ENCODE results near the gene ZNF446.
"Not testable (repeated sequence)": the region's sequence is repeated elsewhere in the genome, so short reads cannot be mapped to it uniquely, and the experiment has no call there.

The ZNF446 gene

DNA sequence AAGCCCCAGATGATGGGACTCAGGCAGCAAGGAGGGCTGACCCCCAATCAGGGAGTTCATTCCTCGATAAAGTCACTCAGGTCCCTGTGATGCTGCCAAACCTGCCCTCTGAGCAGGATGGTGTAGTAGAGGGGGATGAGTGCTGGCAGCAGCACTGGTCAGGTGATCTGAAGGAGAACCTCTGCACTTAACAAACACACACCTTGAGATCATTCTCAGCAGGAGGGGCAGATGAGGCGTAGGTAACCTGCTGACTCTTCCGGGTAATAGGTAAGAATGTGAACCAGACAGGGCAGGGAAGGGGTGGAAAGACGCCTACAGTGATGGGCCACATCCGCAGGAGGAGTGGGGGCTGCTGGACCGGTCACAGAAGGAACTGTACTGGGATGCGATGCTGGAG is 3.2 kb downstream of the ZNF446 start:
- no peak overlapping the region for H3K4me3 ChIP-seq (ENCODE audit: low read depth in 1 of 2, low read length in 2 of 2)
- no peak overlapping the region for H3K27ac ChIP-seq (ENCODE audit: low read depth, low read length)
- H3K27me3 ChIP-seq (ENCODE audit: control insufficient read depth in 1 of 2, insufficient read depth in 2 of 2, low read length in 2 of 2) = no peaks in the 10 kb centered on the region
- peaks cover 0 to 13% of the 10 kb centered on the region in 2 donors for H3K36me3 ChIP-seq (ENCODE audit: control insufficient read depth in 1 of 2, insufficient read depth in 2 of 2, low read length in 2 of 2)
- no peak overlapping the region for H3K9ac ChIP-seq (ENCODE audit: low read depth in 1 of 2, low read length in 2 of 2)
- H3K4me1 ChIP-seq (ENCODE audit: control insufficient read depth in 1 of 2, insufficient read depth in 2 of 2, low read length in 2 of 2) = peaks cover 14% of the 10 kb centered on the region in 2 donors
- no peaks in the 10 kb centered on the region for H3K9me3 ChIP-seq (ENCODE audit: control insufficient read depth in 1 of 2, low read length in 2 of 2)

GRCh38 chr19:58479736-58480480 is 3.8 kb downstream of the ZNF446 start:
- Histone ChIP-seq H3K4me3 (ENCODE audit: low read depth in 1 of 2, low read length in 2 of 2) (no peak overlapping the region), H3K9me3 (ENCODE audit: control insufficient read depth in 1 of 2, low read length in 2 of 2) (no peaks in the 10 kb centered on the region), H3K9ac (ENCODE audit: low read depth in 1 of 2, low read length in 2 of 2) (no peak overlapping the region), H3K27ac (ENCODE audit: low read depth, low read length) (no peak overlapping the region), H3K27me3 (ENCODE audit: control insufficient read depth in 1 of 2, insufficient read depth in 2 of 2, low read length in 2 of 2) (no peaks in the 10 kb centered on the region), H3K4me1 (ENCODE audit: control insufficient read depth in 1 of 2, insufficient read depth in 2 of 2, low read length in 2 of 2) (peaks cover 12 to 14% of the 10 kb centered on the region in 2 donors), H3K36me3 (ENCODE audit: control insufficient read depth in 1 of 2, insufficient read depth in 2 of 2, low read length in 2 of 2) (peaks cover 0 to 13% of the 10 kb centered on the region in 2 donors)

GRCh38 chr19:58480481-58480830 is 4.3 kb downstream of the ZNF446 start:
- Histone ChIP-seq H3K4me3 (ENCODE audit: low read depth in 1 of 2, low read length in 2 of 2) (no peak overlapping the region), H3K27ac (ENCODE audit: low read depth, low read length) (no peak overlapping the region), H3K9me3 (ENCODE audit: control insufficient read depth in 1 of 2, low read length in 2 of 2) (no peaks in the 10 kb centered on the region), H3K4me1 (ENCODE audit: control insufficient read depth in 1 of 2, insufficient read depth in 2 of 2, low read length in 2 of 2) (peaks cover 7 to 9% of the 10 kb centered on the region in 2 donors), H3K27me3 (ENCODE audit: control insufficient read depth in 1 of 2, insufficient read depth in 2 of 2, low read length in 2 of 2) (no peaks in the 10 kb centered on the region), H3K36me3 (ENCODE audit: control insufficient read depth in 1 of 2, insufficient read depth in 2 of 2, low read length in 2 of 2) (peaks cover 0 to 13% of the 10 kb centered on the region in 2 donors), H3K9ac (ENCODE audit: low read depth in 1 of 2, low read length in 2 of 2) (no peak overlapping the region)

GRCh38 chr19:58480831-58481230 is 4.7 kb downstream of the ZNF446 start:
- Histone ChIP-seq H3K9me3 (ENCODE audit: control insufficient read depth in 1 of 2, low read length in 2 of 2) (no peaks in the 10 kb centered on the region), H3K27ac (ENCODE audit: low read depth, low read length) (no peak overlapping the region), H3K27me3 (ENCODE audit: control insufficient read depth in 1 of 2, insufficient read depth in 2 of 2, low read length in 2 of 2) (no peaks in the 10 kb centered on the region), H3K4me3 (ENCODE audit: low read depth in 1 of 2, low read length in 2 of 2) (no peak overlapping the region), H3K4me1 (ENCODE audit: control insufficient read depth in 1 of 2, insufficient read depth in 2 of 2, low read length in 2 of 2) (peaks cover 7 to 8% of the 10 kb centered on the region in 2 donors), H3K9ac (ENCODE audit: low read depth in 1 of 2, low read length in 2 of 2) (no peak overlapping the region), H3K36me3 (ENCODE audit: control insufficient read depth in 1 of 2, insufficient read depth in 2 of 2, low read length in 2 of 2) (peaks cover 0 to 13% of the 10 kb centered on the region in 2 donors)

DNA sequence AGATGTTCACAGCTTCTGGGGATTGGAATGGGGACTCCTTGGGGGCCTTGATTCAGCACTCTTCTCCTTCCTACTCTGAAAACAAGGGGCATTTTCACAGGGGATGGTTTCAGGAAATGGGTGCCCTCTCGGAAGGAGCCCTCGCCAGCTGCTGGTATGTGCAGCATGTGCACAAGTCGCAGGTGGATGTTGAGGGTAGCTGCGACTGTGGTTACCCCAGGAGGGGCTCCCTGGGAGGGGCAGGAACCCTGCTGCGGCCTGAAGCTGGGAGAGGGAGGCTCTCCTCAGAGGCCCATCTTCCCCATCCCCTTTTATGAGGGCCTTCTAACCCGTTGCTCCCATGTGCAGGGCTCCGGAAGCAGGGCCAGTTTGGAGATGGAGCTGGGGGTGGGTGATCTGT is 6.2 kb downstream of the ZNF446 start:
- H3K36me3 ChIP-seq (ENCODE audit: control insufficient read depth in 1 of 2, insufficient read depth in 2 of 2, low read length in 2 of 2) = peaks cover 0 to 13% of the 10 kb centered on the region in 2 donors
- H3K27ac ChIP-seq (ENCODE audit: low read depth, low read length) = no peak overlapping the region
- H3K9ac ChIP-seq (ENCODE audit: low read depth in 1 of 2, low read length in 2 of 2) = no peak overlapping the region

GRCh38 chr19:58483776-58484175 is 7.6 kb downstream of the ZNF446 start:
- Histone ChIP-seq H3K27ac (ENCODE audit: low read depth, low read length) (no peak overlapping the region), H3K9ac (ENCODE audit: low read depth in 1 of 2, low read length in 2 of 2) (no peak overlapping the region), H3K4me1 (ENCODE audit: control insufficient read depth in 1 of 2, insufficient read depth in 2 of 2, low read length in 2 of 2) (no peaks in the 10 kb centered on the region), H3K36me3 (ENCODE audit: control insufficient read depth in 1 of 2, insufficient read depth in 2 of 2, low read length in 2 of 2) (peaks cover 0 to 13% of the 10 kb centered on the region in 2 donors), H3K9me3 (ENCODE audit: control insufficient read depth in 1 of 2, low read length in 2 of 2) (no peaks in the 10 kb centered on the region), H3K4me3 (ENCODE audit: low read depth in 1 of 2, low read length in 2 of 2) (no peak overlapping the region), H3K27me3 (ENCODE audit: control insufficient read depth in 1 of 2, insufficient read depth in 2 of 2, low read length in 2 of 2) (no peaks in the 10 kb centered on the region)

More for the DNA sequence above, 6.2 kb downstream of the ZNF446 start:
- H3K27me3 ChIP-seq (ENCODE audit: control insufficient read depth in 1 of 2, insufficient read depth in 2 of 2, low read length in 2 of 2) = no peaks in the 10 kb centered on the region
- H3K4me3 ChIP-seq (ENCODE audit: low read depth in 1 of 2, low read length in 2 of 2) = no peak overlapping the region
- no peaks in the 10 kb centered on the region for H3K4me1 ChIP-seq (ENCODE audit: control insufficient read depth in 1 of 2, insufficient read depth in 2 of 2, low read length in 2 of 2)
- no peaks in the 10 kb centered on the region for H3K9me3 ChIP-seq (ENCODE audit: control insufficient read depth in 1 of 2, low read length in 2 of 2)

GRCh38 chr19:58484349-58484748 is 8.2 kb downstream of the ZNF446 start:
- not testable (repeated sequence) for H3K27me3 ChIP-seq (ENCODE audit: control insufficient read depth in 1 of 2, insufficient read depth in 2 of 2, low read length in 2 of 2); H3K27ac ChIP-seq (ENCODE audit: low read depth, low read length); H3K9ac ChIP-seq (ENCODE audit: low read depth in 1 of 2, low read length in 2 of 2); H3K4me3 ChIP-seq (ENCODE audit: low read depth in 1 of 2, low read length in 2 of 2); H3K9me3 ChIP-seq (ENCODE audit: control insufficient read depth in 1 of 2, low read length in 2 of 2); H3K4me1 ChIP-seq (ENCODE audit: control insufficient read depth in 1 of 2, insufficient read depth in 2 of 2, low read length in 2 of 2)
- H3K36me3 ChIP-seq (ENCODE audit: control insufficient read depth in 1 of 2, insufficient read depth in 2 of 2, low read length in 2 of 2) = peaks cover 0 to 13% of the 10 kb centered on the region in 2 donors

DNA sequence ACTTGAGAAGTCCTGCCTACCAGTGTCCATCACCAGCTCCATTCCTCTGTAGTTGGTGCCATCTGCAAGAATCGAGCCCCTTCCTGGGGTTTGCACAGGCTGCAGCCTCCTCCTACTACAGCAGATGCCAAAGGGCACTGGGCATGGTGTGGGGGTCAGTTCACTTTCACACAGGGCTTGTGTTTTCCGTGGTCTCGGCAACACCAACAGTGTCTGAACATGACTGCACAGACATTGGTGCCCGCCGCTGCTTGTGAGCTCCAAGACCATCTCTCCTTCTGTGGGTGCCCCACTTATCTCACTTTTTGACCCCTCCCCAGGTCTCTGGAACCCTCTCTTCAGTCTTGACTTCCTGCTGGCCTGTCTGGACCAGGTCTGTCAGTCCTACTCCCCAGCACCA is 15.2 kb downstream of the ZNF446 start:
- H3K27me3 ChIP-seq (ENCODE audit: control insufficient read depth in 1 of 2, insufficient read depth in 2 of 2, low read length in 2 of 2) = no peaks in the 10 kb centered on the region
- H3K36me3 ChIP-seq (ENCODE audit: control insufficient read depth in 1 of 2, insufficient read depth in 2 of 2, low read length in 2 of 2) = no peaks in the 10 kb centered on the region
- H3K4me3 ChIP-seq (ENCODE audit: low read depth in 1 of 2, low read length in 2 of 2) = no peak overlapping the region
- no peaks in the 10 kb centered on the region for H3K4me1 ChIP-seq (ENCODE audit: control insufficient read depth in 1 of 2, insufficient read depth in 2 of 2, low read length in 2 of 2)
- no peak overlapping the region for H3K27ac ChIP-seq (ENCODE audit: low read depth, low read length)
- H3K9ac ChIP-seq (ENCODE audit: low read depth in 1 of 2, low read length in 2 of 2) = no peak overlapping the region
- H3K9me3 ChIP-seq (ENCODE audit: control insufficient read depth in 1 of 2, low read length in 2 of 2) = no peaks in the 10 kb centered on the region

DNA sequence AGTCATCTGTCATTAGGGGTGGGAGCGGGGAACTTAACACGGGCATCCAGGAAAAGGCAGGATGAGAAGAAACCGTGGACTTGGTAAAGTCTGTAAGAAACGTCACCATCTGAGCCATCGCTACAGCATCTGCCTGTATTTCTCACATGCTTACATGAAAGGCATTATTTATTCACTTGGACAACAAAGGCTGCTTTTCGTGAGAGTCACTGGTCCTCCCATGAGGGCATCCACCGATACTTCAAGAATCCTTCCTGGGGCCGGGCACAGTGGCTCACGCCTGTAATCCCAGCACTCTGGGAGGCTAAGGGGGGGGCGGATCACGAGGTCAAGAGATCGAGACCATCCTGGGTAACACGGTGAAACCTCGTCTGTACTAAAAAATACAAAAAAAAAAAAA is 16.1 kb downstream of the ZNF446 start:
- Histone ChIP-seq H3K9me3 (ENCODE audit: control insufficient read depth in 1 of 2, low read length in 2 of 2) (no peaks in the 10 kb centered on the region), H3K36me3 (ENCODE audit: control insufficient read depth in 1 of 2, insufficient read depth in 2 of 2, low read length in 2 of 2) (no peaks in the 10 kb centered on the region), H3K27ac (ENCODE audit: low read depth, low read length) (no peak overlapping the region), H3K4me1 (ENCODE audit: control insufficient read depth in 1 of 2, insufficient read depth in 2 of 2, low read length in 2 of 2) (no peaks in the 10 kb centered on the region), H3K27me3 (ENCODE audit: control insufficient read depth in 1 of 2, insufficient read depth in 2 of 2, low read length in 2 of 2) (no peaks in the 10 kb centered on the region), H3K9ac (ENCODE audit: low read depth in 1 of 2, low read length in 2 of 2) (no peak overlapping the region), H3K4me3 (ENCODE audit: low read depth in 1 of 2, low read length in 2 of 2) (no peak overlapping the region)

DNA sequence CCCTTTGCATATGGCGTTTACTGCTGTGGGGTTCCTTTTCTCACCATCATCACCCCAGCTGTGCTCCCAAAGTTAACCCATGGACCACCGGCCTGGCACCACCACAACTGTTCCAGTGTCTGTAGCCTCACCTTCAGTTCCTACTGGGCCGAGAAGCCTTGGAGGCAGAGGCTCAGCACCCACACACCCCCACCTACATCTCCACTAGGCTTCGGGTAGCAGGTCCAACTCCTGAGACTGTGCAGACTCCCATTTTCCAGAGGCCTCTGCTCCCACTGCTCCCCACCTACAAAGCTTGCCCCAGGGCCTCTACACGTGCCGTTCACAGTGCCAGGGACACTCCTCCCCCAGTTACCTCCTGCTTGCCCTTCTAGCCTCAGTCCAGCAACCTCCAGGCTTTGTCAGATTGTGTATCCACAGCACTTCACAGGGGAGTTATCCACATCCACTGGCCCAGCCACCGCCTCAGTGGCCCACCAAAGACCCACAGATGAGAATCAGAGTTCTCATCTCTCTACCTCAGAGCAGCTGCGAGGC is 21.6 kb downstream of the ZNF446 start:
- Histone ChIP-seq H3K9ac (ENCODE audit: low read depth in 1 of 2, low read length in 2 of 2) (no peak overlapping the region), H3K27me3 (ENCODE audit: control insufficient read depth in 1 of 2, insufficient read depth in 2 of 2, low read length in 2 of 2) (no peaks in the 10 kb centered on the region), H3K4me3 (ENCODE audit: low read depth in 1 of 2, low read length in 2 of 2) (no peak overlapping the region), H3K9me3 (ENCODE audit: control insufficient read depth in 1 of 2, low read length in 2 of 2) (no peaks in the 10 kb centered on the region), H3K27ac (ENCODE audit: low read depth, low read length) (no peak overlapping the region), H3K4me1 (ENCODE audit: control insufficient read depth in 1 of 2, insufficient read depth in 2 of 2, low read length in 2 of 2) (peaks cover 8 to 17% of the 10 kb centered on the region in 2 donors), H3K36me3 (ENCODE audit: control insufficient read depth in 1 of 2, insufficient read depth in 2 of 2, low read length in 2 of 2) (no peaks in the 10 kb centered on the region)
